ENCODE measurements around the gene HYCC1. TPM values are rescaled to one million over a fixed set of nuclear protein-coding genes. Genes with fewer than 3 reads are reported as not detected.

The HYCC1 gene
- total RNA-seq, 1 experiment from 2014 or later = 126 TPM

- no peak for TF ChIP-seq CTCF (conservative IDR thresholded peaks at IDR 0.05)
- Histone ChIP-seq H3K4ac (ENCODE audit: low read depth, low read length) (no peak overlapping the region), H3K23ac (ENCODE audit: insufficient read length, low read depth, low read length) (no peak overlapping the region), H3T11ph (ENCODE audit: low read length) (no peak overlapping the region), H2BK120ac (ENCODE audit: low read depth, low read length, poor library complexity, severe bottlenecking) (no peak overlapping the region), H3K79me2 (ENCODE audit: insufficient read depth, low read length) (peaks cover 2% of the 10 kb centered on the region; the same call in 1 of the 2 replicates), H4K5ac (ENCODE audit: insufficient read length, low read depth, low read length) (no peak overlapping the region), H2BK20ac (ENCODE audit: low read depth, low read length, poor library complexity, severe bottlenecking) (no peak overlapping the region), H2AK5ac (ENCODE audit: insufficient read length, low read length) (no peak overlapping the region), H3K9ac (ENCODE audit: extremely low read depth, insufficient read length, low read length) (no peak overlapping the region), H2BK15ac (ENCODE audit: low read depth, low read length) (no peak overlapping the region), H2BK5ac (ENCODE audit: insufficient read length, low read length) (no peak overlapping the region), H4K8ac (replicated peaks; ENCODE audit: insufficient read length, low read depth, low read length) (no peak overlapping the region), H3K9me3 (ENCODE audit: control insufficient read depth, low read depth, low read length) (no peaks in the 10 kb centered on the region), H2AFZ (ENCODE audit: low read length) (no peak overlapping the region), H3K18ac (ENCODE audit: insufficient read length, low read depth, low read length) (no peak overlapping the region), H3K79me1 (ENCODE audit: insufficient read depth, low read depth, low read length, poor library complexity, severe bottlenecking) (peaks cover 3% of the 10 kb centered on the region), H3K23me2 (ENCODE audit: insufficient read length, low read depth, low read length, poor library complexity, severe bottlenecking) (peaks cover 5% of the 10 kb centered on the region), H3K4me2 (ENCODE audit: insufficient read depth, insufficient read length, low read length) (no peak overlapping the region), H4K91ac (ENCODE audit: insufficient read length, low read depth, low read length) (no peak overlapping the region), H3K14ac (ENCODE audit: insufficient read depth, low read length) (no peak overlapping the region), H3K27me3 (ENCODE audit: insufficient read depth, low read length) (no peaks in the 10 kb centered on the region), H2BK12ac (ENCODE audit: insufficient read length, low read depth, low read length) (no peak overlapping the region), H3K27ac (ENCODE audit: insufficient read length, low read depth, low read length) (no peak overlapping the region), H3K56ac (ENCODE audit: insufficient read length, low read depth, low read length) (no peak overlapping the region), H4K20me1 (ENCODE audit: control insufficient read depth, insufficient read depth, insufficient read length) (no peaks in the 10 kb centered on the region), H3K4me1 (ENCODE audit: insufficient read depth, low read length) (peaks cover 4% of the 10 kb centered on the region; the same call in 1 of the 2 replicates)
- H3K27ac Mint-ChIP-seq = peak overlapping the region in 2 of 3 experiments; percentile 5 to 45; a peak in 2 of 7 replicates
- H3K4me1 Mint-ChIP-seq = peaks cover 26 to 28% of the 10 kb centered on the region in 2 experiments
- no peak overlapping the region for H3K4me3 Mint-ChIP-seq
- H3K9me3 Mint-ChIP-seq = no peaks in the 10 kb centered on the region
- no CpG with 5 or more reads among the region's 9 CpGs for WGBS (ENCODE audit: extremely low coverage, insufficient read length, low lambda C conversion rate)
- no peaks in the 10 kb centered on the region for H3K36me3 Mint-ChIP-seq (ENCODE audit: insufficient read depth in 1 of 3, low read depth in 3 of 3)
- no peaks in the 10 kb centered on the region for H3K27me3 Mint-ChIP-seq (ENCODE audit: low read depth)
- DNase-seq = no peak
Measured at GRCh38 chr7:23016345-23017253, 2.7 kb upstream of the HYCC1 start.

All from H9 (cell line).